K562 (cell line): ENCODE data around the gene GLTPD2. TPM values are rescaled to one million over a fixed set of nuclear protein-coding genes. Genes with fewer than 3 reads are reported as not detected.

Experiments
- ATF7 ChIP-seq: fragments of 450-650 bp; IDR thresholded peaks from 2 replicates; pipeline ENCODE4 v1.7.1; 2014; ENCODE audit warnings: mild to moderate bottlenecking, moderate library complexity
- BDP1 ChIP-seq: IDR thresholded peaks from 3 replicates; pipeline ENCODE4 v1.6.1; 2011; ENCODE audit not compliant: insufficient read length, insufficient read depth
- GATAD2A ChIP-seq: fragments of 450-650 bp; IDR thresholded peaks from 2 replicates; pipeline ENCODE4 v1.6.1; 2017
- HES1 ChIP-seq: fragments of 450-650 bp; IDR thresholded peaks from 2 replicates; pipeline ENCODE4 v1.6.1; 2016; ENCODE audit warnings: low read depth, mild to moderate bottlenecking, moderate library complexity
- HLTF ChIP-seq: fragments of 450-650 bp; IDR thresholded peaks from 2 replicates; pipeline ENCODE4 v1.6.1; 2016
- IRF9 ChIP-seq: fragments of 450-650 bp; IDR thresholded peaks from 2 replicates; pipeline ENCODE4 v1.6.1; 2016; ENCODE audit warnings: missing biosample characterization, missing genetic modification characterization
- KDM2B ChIP-seq: fragments of 250-450 bp; sonication (Bioruptor Pico); IDR thresholded peaks from 2 replicates; pipeline ENCODE4 v1.8.0; 2021; ENCODE audit warnings: mild to moderate bottlenecking, moderate library complexity
- MCM7 ChIP-seq, 2 experiments: fragments of 450-650 bp; IDR thresholded peaks; 2 replicates each; pipeline ENCODE4 v1.6.1; 2016 to 2018
- NCOA2 ChIP-seq, 2 experiments: fragments of 450-650 bp; IDR thresholded peaks; 2 replicates each; pipeline ENCODE4 v1.6.1; 2018; ENCODE audit warnings: mild to moderate bottlenecking in 2 of 2, moderate library complexity in 1 of 2; ENCODE audit not compliant: partially characterized antibody in 2 of 2
- NKRF ChIP-seq: fragments of 450-650 bp; IDR thresholded peaks from 2 replicates; pipeline ENCODE4 v1.6.1; 2016; ENCODE audit warnings: borderline replicate concordance
- SMAD3 ChIP-seq: fragments of 450-650 bp; formaldehyde crosslinking; conservative IDR thresholded peaks from 2 replicates; pipeline ENCODE4 v1.4.0; 2020; ENCODE audit warnings: mild to moderate bottlenecking
- SMARCE1 ChIP-seq: fragments of 450-650 bp; IDR thresholded peaks from 2 replicates; pipeline ENCODE4 v1.7.1; 2016; ENCODE audit warnings: mild to moderate bottlenecking
- TARDBP ChIP-seq: fragments of 450-650 bp; IDR thresholded peaks from 2 replicates; pipeline ENCODE4 v1.6.1; 2016
- YY1 ChIP-seq, 3 experiments: IDR thresholded peaks; 2 replicates each; pipeline ENCODE4 v1.6.1; 2011; ENCODE audit warnings: low read length in 2 of 3, mild to moderate bottlenecking in 2 of 3, moderate library complexity in 2 of 3, borderline replicate concordance in 1 of 3, control low read depth in 1 of 3, low read depth in 1 of 3; ENCODE audit not compliant: insufficient read depth in 3 of 3, insufficient replicate concordance in 2 of 3, control insufficient read depth in 1 of 3, insufficient read length in 1 of 3; ENCODE audit errors: extremely low read depth in 1 of 3
- ZBTB1 ChIP-seq: sonication (generic); formaldehyde crosslinking; IDR thresholded peaks from 2 replicates; pipeline ENCODE4 v1.8.1; 2023; ENCODE audit warnings: missing genetic modification reagents, low read depth, mild to moderate bottlenecking, borderline replicate concordance
- ZNF280B ChIP-seq: fragments of 250-450 bp; sonication (Bioruptor Pico); IDR thresholded peaks from 2 replicates; pipeline ENCODE4 v1.5.1; 2021; ENCODE audit warnings: mild to moderate bottlenecking
- ZNF592 ChIP-seq: fragments of 450-650 bp; IDR thresholded peaks from 2 replicates; pipeline ENCODE4 v1.6.1; 2017; ENCODE audit warnings: antibody characterized with exemption, mild to moderate bottlenecking
- ZNF695 ChIP-seq: fragments of 450-650 bp; formaldehyde crosslinking; IDR thresholded peaks from 2 replicates; pipeline ENCODE4 v1.4.0; 2020; ENCODE audit warnings: mild to moderate bottlenecking, moderate library complexity
- polyA plus RNA-seq, 8 experiments: library from polyadenylated mRNA; depleted of rRNA in 4 of 8; stranded (reverse) in 5 of 8; unstranded in 3 of 8; fragments of >200 nt; fragmentation: Nextera tagmentation in 2 of 8; fragmentation: Illumina TruSeq in 1 of 8; extraction: Ambion mirVana in 2 of 8; extraction: Trizol in 1 of 8; gene quantifications; 2 replicates each; pipeline versions ENCODE4 v1.2.1 to v1.2.3, GENCODE V29; 2011 to 2014; ENCODE audit warnings: inconsistent platforms in 1 of 8, missing spikeins in 1 of 8
- total RNA-seq, 7 experiments: library from RNA; depleted of rRNA in 6 of 7; stranded (reverse); fragments of >200 nt in 6 of 7; fragmentation: Illumina TruSeq in 2 of 7; extraction: Trizol in 2 of 7; gene quantifications; 2 replicates each; pipeline versions ENCODE4 v1.2.1 to v1.2.3, GENCODE V29; 2011 to 2021; ENCODE audit warnings: low replicate concordance in 1 of 7

The GLTPD2 gene
- total and polyA plus RNA-seq, 9 of the 15 experiments (the other 6 are each of a cell fraction or from before 2014, with no cell fraction given), result not detected

GRCh38 chr17:4789951-4790704 is 1.4 kb downstream of the GLTPD2 start (continued):
- TF ChIP-seq ZNF280B (CRISPR knock-in tag) (no peak), ZNF592 (peak; percentile 75; the same call in 1 of the 2 replicates), NCOA2 (IDR thresholded peaks at IDR 0.05; ENCODE audit: partially characterized antibody in 2 of 2) (no peak), HES1 (no peak), ZBTB1 (CRISPR knock-in tag) (peak; percentile 77), ZNF695 (CRISPR knock-in tag) (no peak), MCM7 (IDR thresholded peaks at IDR 0.05) (no peak), KDM2B (CRISPR knock-in tag) (no peak), YY1 (IDR thresholded peaks at IDR 0.05; ENCODE audit: borderline replicate concordance in 1 of 3, control insufficient read depth in 1 of 3, extremely low read depth in 1 of 3, insufficient read depth in 3 of 3, insufficient read length in 1 of 3, insufficient replicate concordance in 2 of 3, low read depth in 1 of 3, low read length in 2 of 3) (peak in 2 of 3 experiments; percentile 39 to 63), HLTF (no peak), NKRF (no peak), SMARCE1 (no peak), BDP1 (no peak), SMAD3 (CRISPR knock-in tag) (no peak), ATF7 (peak; percentile 83), GATAD2A (0 out of 2 replicates have a peak, but pooled peaks have one; percentile 13), IRF9 (tag) (no peak), TARDBP (peak; percentile 80; the same call in 1 of the 2 replicates)
